H1 (cell line): ENCODE data around the gene IDH3A. TPM values are rescaled to one million over a fixed set of nuclear protein-coding genes. Genes with fewer than 3 reads are reported as not detected.

Source experiments
- CBX5 ChIP-seq: fragments of 300-800, 300-1000 bp; sonication (generic); IDR thresholded peaks from 2 replicates; pipeline ENCODE4 v1.7.1; 2016; ENCODE audit warnings: antibody characterized with exemption, low read length, low read depth
- JUN ChIP-seq: IDR thresholded peaks from 2 replicates; pipeline ENCODE4 v1.6.1; 2011; ENCODE audit warnings: low read depth, mild to moderate bottlenecking, improper control_type of control experiment, low read length
- polyA plus RNA-seq, 7 experiments: library from polyadenylated mRNA; depleted of rRNA in 3 of 7; stranded (reverse) in 5 of 7; unstranded in 2 of 7; fragments of >200 nt in 5 of 7; fragments of 200-250 nt in 2 of 7; gene quantifications; 1 replicate in 5 of 7; 2 replicates in 1 of 7; 4 replicates in 1 of 7; pipeline versions ENCODE4 v1.2.1 to v1.2.3, GENCODE V29; 2011 to 2013; ENCODE audit warnings: missing spikeins in 2 of 7, mixed read lengths in 2 of 7
- total RNA-seq: library from RNA; stranded (reverse); fragmentation: NEBNext Ultra II Directional; extraction: Animal tissue kit (Norgen Biotek cat#: 25700); gene quantifications from 2 replicates; pipeline ENCODE4 v1.2.1, GENCODE V29; 2021
- TF ChIP-seq, protein P1 (sequence below): fragments of 300-600 bp; sonication (generic); IDR thresholded peaks from 2 replicates; pipeline ENCODE4 v1.7.1; 2012; ENCODE audit warnings: low read length, moderate library complexity, mild to moderate bottlenecking, inconsistent platforms; ENCODE audit not compliant: insufficient replicate concordance

IDH3A gene
- total and polyA plus RNA-seq, 2 of the 8 experiments (the other 6 are each of a cell fraction or from before 2014, with no cell fraction given) = 23.4 to 36.8 TPM

GRCh38 chr15:78171864-78172472, 22.8 kb downstream of the IDH3A start (continued):
- TF ChIP-seq, protein P1, sequence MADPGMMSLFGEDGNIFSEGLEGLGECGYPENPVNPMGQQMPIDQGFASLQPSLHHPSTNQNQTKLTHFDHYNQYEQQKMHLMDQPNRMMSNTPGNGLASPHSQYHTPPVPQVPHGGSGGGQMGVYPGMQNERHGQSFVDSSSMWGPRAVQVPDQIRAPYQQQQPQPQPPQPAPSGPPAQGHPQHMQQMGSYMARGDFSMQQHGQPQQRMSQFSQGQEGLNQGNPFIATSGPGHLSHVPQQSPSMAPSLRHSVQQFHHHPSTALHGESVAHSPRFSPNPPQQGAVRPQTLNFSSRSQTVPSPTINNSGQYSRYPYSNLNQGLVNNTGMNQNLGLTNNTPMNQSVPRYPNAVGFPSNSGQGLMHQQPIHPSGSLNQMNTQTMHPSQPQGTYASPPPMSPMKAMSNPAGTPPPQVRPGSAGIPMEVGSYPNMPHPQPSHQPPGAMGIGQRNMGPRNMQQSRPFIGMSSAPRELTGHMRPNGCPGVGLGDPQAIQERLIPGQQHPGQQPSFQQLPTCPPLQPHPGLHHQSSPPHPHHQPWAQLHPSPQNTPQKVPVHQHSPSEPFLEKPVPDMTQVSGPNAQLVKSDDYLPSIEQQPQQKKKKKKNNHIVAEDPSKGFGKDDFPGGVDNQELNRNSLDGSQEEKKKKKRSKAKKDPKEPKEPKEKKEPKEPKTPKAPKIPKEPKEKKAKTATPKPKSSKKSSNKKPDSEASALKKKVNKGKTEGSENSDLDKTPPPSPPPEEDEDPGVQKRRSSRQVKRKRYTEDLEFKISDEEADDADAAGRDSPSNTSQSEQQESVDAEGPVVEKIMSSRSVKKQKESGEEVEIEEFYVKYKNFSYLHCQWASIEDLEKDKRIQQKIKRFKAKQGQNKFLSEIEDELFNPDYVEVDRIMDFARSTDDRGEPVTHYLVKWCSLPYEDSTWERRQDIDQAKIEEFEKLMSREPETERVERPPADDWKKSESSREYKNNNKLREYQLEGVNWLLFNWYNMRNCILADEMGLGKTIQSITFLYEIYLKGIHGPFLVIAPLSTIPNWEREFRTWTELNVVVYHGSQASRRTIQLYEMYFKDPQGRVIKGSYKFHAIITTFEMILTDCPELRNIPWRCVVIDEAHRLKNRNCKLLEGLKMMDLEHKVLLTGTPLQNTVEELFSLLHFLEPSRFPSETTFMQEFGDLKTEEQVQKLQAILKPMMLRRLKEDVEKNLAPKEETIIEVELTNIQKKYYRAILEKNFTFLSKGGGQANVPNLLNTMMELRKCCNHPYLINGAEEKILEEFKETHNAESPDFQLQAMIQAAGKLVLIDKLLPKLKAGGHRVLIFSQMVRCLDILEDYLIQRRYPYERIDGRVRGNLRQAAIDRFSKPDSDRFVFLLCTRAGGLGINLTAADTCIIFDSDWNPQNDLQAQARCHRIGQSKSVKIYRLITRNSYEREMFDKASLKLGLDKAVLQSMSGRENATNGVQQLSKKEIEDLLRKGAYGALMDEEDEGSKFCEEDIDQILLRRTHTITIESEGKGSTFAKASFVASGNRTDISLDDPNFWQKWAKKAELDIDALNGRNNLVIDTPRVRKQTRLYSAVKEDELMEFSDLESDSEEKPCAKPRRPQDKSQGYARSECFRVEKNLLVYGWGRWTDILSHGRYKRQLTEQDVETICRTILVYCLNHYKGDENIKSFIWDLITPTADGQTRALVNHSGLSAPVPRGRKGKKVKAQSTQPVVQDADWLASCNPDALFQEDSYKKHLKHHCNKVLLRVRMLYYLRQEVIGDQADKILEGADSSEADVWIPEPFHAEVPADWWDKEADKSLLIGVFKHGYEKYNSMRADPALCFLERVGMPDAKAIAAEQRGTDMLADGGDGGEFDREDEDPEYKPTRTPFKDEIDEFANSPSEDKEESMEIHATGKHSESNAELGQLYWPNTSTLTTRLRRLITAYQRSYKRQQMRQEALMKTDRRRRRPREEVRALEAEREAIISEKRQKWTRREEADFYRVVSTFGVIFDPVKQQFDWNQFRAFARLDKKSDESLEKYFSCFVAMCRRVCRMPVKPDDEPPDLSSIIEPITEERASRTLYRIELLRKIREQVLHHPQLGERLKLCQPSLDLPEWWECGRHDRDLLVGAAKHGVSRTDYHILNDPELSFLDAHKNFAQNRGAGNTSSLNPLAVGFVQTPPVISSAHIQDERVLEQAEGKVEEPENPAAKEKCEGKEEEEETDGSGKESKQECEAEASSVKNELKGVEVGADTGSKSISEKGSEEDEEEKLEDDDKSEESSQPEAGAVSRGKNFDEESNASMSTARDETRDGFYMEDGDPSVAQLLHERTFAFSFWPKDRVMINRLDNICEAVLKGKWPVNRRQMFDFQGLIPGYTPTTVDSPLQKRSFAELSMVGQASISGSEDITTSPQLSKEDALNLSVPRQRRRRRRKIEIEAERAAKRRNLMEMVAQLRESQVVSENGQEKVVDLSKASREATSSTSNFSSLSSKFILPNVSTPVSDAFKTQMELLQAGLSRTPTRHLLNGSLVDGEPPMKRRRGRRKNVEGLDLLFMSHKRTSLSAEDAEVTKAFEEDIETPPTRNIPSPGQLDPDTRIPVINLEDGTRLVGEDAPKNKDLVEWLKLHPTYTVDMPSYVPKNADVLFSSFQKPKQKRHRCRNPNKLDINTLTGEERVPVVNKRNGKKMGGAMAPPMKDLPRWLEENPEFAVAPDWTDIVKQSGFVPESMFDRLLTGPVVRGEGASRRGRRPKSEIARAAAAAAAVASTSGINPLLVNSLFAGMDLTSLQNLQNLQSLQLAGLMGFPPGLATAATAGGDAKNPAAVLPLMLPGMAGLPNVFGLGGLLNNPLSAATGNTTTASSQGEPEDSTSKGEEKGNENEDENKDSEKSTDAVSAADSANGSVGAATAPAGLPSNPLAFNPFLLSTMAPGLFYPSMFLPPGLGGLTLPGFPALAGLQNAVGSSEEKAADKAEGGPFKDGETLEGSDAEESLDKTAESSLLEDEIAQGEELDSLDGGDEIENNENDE = no peak
- no peak for TF ChIP-seq JUN
- TF ChIP-seq CBX5 = no peak
- TF ChIP-seq, all 59 proteins: peak for 0
